HG02642 (cell line): ENCODE measurements around the gene EIF3A.
A peak's percentile ranks its signal among the peaks of the same experiment; 100 is the strongest.
"Not testable (repeated sequence)": the region's sequence is repeated elsewhere in the genome, so short reads cannot be mapped to it uniquely, and the experiment has no call there.

Source experiments
- ATAC-seq: cut with Tn5 transposase; IDR thresholded peaks from one replicate; pipeline ENCODE4 v1.9.1; 2021; ENCODE audit warnings: mild to moderate bottlenecking; ENCODE audit not compliant: unreplicated experiment, poor library complexity

EIF3A gene

DNA sequence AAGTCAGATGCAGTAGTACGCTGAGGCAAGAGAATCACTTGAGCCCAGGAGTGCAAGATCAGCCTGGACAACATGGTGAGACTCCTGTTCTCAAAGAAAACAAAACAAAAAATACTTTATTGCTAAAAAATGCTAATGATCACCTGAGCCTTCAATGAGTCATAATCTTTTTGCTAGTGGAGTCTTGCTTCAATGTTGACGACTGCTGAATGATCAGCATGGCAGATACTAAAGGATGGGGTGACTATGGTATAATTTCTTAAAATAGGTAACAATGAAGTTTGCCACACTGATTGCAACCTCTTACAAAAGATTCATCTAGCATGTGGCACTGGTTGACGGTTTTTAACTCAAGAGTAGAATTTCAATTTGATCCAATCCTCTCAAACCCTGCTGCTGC, 28.8 kb downstream of the EIF3A start:
- ATAC-seq = no peak

DNA sequence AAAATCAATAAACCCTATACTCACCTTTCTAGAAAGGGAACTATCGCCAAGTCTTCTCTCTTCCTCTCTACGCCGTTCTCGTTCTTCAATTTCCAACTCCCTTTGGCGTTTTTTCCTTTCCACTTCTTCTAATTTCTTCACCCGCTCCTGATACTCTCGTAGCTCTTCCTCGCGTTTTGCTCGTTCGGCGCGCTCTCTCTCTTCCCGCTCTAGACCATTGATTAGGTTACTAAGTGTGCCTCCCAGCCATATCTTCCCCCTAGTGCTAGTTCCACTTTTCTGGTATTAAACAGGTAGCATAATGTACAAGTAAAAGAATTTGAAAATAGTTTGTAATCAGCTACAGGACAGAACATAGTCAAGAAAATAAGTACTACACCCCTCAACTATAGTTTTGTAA, 30.8 kb downstream of the EIF3A start:
- no peak for ATAC-seq

DNA sequence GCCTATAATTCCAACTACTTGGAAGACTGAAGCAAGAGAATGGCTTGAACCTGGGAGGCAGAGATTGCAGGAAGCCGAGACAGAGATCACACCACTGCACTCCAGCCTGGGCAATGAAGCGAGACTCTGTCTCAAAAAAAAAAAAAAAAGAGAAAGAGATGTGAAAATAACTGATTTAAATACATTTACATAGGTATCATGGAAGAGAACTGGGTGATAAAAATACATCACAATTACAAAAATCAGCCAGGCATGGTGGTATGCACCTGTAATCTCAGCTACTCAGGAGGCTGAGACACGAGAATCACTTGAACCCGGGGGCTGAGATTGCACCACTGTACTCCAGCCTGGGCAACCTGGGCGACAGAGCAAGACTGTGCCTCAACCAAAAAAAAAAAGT, 31.3 kb downstream of the EIF3A start:
- ATAC-seq = no peak

DNA sequence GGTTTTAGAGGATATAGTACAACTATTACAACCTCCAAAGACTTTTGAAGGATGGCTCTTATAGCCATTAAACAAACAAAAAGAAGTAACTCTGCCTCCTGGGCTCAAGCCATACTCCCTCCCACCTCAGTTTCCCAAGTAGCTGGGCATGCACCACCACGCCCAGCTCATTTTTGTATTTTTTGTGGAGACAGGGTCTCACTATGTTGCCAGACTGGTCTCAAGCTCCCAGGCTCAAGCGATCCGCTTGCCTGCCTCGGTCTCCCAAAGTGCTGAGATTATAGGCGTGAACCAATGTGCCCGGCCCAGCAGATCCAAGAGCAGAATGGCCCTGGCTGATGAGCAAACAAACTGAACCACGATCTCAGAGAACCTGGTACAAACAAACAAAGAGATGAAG, 35.1 kb downstream of the EIF3A start:
- ATAC-seq = no peak

DNA sequence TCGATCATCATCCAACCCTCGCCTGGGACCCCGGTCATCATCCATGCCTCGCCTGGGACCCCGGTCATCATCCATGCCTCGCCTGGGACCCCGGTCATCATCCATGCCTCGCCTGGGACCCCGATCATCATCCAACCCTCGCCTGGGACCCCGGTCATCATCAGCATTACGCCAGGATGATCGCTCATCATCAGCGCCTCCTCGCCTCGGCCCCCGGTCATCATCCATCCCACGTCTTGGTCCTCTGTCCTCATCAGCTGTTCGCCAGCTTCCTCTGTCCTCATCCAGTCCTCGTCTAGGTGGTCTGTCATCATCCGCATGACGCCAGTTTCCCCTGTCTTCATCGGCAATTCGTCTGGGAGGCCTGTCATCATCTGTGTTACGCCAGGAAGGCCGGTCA, 38.4 kb downstream of the EIF3A start:
- ATAC-seq = no peak

DNA sequence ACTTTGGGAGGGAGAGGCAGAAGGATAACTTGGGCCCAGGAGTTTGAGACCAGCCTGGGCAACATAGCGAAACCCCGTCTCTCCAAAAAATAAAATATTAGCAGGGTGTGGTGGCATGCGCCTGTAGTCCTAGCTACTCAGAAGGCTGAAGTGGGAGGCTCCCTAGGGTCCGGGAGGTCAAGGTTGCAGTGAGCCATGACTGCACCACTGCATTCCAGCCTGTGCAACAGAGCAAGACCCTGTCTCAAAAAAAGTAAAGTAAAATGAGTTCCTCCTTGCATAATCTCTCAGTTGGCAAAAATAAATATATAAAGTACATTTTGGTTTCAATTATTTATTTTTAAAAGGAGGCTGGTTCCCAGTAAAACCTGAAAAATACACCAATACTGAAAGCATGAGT, 39.3 kb downstream of the EIF3A start:
- no peak for ATAC-seq

DNA sequence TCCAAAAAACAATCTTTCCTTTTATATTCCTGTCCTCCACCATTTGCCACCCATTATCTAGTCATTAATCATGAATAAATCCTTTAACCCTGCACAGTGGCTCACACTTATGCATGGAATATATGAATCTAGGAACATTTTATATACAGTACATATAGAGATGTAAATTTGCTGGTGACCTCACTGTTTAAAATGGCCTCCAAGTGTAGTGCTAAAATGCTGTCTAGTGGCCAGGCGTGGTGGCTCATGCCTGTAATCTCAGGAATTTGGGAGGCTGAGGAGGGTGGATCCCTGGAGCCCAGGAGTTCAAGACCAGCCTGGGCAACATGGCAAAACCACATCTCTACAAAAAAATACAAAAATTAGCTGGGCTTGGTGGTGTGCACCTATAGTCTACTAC, 41.5 kb downstream of the EIF3A start:
- ATAC-seq = no peak

DNA sequence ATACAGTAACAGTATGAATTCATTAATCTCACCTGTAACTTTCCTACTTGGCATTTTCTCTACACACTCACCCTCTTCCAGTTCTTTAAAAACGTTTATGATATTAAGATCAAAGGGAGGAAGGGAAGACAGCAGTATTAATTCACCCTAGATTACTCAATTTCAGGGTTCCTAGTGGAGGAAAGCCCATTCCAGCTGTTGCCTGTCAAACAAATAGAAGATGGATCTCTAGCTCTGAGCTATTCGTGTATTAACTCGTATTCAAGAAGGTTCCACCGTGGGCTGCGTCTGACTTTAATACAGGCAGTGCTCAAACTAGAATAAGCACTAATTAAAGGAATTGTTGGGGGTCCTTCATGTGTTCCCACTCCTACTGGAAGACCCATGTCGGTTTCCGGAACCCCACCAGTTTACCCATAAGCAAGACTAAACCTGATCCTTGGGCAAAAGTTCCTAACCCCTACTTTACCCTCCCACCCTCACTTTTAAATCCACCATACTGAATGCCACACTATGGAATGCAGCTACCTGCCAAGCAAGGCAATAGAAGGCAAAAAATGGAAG, 49.0 kb downstream of the EIF3A start:
- ATAC-seq = no peak

DNA sequence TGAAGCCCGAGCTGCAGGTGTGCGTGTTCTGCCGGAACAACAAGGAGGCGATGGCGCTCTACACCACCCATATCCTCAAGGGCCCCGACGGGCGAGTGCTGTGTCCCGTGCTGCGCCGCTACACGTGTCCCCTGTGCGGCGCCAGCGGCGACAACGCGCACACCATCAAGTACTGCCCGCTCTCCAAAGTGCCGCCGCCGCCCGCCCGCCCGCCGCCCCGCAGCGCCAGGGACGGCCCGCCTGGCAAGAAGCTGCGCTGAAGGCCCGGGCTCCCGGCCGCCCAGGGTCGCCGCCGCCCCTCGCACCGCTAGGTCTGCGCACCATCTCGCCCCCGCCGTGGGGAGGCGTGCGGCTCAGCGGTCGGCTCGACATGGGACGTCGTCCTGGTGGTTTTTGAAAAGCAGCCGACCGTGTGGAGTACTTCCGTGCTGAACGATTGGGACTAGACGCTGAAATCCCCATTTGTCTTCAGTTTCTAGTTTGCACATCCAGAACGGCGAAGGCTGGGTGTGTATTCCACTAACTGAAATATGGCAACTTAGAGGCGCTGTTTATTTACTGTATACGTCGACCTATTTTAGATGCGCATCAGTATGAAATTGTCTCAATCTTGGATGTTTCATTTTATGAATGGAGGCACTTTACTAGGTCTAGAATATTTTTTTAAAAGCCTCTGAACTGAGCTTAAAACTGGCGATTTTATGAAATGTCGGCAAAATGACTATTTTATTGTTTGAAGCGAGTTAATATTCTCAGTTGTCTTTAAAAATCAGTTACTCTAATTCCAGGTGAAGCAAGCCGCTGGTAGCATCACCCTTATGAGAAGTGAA, 50.0 kb downstream of the EIF3A start:
- ATAC-seq = peak; percentile 55

DNA sequence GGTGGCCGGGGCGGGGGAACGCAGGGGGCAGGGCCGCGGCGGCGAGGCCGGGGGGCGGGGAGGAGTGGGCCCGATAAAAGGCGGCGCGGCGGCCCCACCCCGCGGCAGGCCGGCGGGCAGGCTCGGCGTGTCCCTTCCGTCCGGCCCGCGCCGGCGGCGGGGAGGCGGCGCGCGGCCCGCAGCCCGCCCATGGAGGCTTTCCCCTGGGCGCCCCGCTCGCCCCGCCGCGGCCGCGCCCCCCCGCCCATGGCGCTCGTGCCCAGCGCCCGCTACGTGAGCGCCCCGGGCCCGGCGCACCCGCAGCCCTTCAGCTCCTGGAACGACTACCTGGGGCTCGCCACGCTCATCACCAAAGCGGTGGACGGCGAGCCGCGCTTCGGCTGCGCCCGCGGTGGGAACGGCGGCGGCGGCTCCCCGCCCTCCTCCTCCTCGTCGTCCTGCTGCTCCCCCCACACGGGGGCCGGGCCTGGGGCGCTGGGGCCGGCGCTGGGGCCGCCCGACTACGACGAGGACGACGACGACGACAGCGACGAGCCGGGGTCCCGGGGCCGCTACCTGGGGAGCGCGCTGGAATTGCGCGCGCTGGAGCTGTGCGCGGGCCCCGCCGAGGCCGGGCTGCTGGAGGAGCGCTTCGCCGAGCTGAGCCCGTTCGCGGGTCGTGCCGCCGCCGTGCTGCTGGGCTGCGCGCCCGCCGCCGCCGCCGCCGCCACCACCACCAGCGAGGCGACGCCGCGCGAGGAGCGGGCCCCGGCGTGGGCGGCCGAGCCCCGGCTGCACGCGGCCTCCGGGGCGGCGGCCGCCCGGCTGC, 50.8 kb downstream of the EIF3A start, which contains the start of gene NANOS1:
TSS of gene NANOS1 (plus strand) at position 102 of the 808 bp plus-strand sequence. CDS start at position 190, 88 bp downstream.
- peak; percentile 25 for ATAC-seq

DNA sequence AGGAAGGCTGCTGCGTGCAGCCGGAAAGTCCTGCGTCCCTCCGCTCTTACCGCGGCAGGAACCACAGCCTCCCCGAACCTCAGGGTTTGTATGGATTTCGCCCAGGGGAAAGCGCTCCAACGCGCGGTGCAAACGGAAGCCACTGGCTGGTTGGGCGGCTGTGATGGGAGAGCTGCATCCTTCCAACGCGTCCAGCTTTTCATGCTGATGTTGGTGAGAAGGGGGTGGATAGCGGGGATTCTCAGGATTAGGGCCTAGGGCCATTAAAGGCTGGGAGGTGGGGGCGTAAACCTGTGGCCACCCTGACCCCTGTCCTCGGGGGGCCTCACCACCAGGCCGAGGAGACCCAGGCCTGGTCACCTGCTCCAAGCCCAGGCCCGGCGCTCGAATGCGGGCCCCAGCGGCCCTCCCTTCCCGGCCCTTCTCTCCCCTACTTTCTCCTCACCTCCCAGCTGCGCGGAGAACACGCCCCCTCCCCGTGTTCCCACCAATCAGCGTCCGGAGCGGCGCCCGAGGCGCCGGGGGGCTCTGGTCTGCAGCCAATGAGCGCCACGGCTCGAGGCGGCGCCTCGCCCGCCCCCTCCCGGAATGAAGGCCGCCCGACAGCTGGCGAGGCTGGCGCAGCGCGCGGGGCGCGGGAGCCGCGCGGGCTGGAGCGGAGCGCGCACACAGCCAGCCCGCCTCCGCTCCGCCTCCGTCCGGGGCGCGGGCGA, 51.6 kb downstream of the EIF3A start:
- ATAC-seq = peak; percentile 71

DNA sequence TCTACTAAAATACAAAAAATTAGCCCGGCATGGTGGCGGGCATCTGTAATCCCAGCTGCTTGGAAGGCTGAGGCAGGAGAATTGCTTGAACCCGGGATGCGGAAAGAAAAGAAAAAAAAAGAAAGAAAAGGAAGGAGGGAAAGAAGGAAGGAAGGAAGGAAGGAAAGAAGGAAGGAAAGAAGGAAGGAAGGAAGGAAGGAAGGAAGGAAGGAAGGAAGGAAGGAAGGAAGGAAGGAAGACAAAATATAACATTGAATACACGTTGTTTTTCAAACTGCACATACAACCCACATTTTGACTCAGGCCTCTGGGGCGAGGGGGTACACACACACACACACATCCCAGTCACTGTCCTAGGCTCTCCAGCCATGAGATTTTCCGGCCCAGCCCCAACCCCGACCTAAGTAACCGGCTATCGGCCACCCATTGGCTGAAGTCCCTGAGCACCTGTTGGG, 52.1 kb downstream of the EIF3A start:
- not testable (repeated sequence) for ATAC-seq

DNA sequence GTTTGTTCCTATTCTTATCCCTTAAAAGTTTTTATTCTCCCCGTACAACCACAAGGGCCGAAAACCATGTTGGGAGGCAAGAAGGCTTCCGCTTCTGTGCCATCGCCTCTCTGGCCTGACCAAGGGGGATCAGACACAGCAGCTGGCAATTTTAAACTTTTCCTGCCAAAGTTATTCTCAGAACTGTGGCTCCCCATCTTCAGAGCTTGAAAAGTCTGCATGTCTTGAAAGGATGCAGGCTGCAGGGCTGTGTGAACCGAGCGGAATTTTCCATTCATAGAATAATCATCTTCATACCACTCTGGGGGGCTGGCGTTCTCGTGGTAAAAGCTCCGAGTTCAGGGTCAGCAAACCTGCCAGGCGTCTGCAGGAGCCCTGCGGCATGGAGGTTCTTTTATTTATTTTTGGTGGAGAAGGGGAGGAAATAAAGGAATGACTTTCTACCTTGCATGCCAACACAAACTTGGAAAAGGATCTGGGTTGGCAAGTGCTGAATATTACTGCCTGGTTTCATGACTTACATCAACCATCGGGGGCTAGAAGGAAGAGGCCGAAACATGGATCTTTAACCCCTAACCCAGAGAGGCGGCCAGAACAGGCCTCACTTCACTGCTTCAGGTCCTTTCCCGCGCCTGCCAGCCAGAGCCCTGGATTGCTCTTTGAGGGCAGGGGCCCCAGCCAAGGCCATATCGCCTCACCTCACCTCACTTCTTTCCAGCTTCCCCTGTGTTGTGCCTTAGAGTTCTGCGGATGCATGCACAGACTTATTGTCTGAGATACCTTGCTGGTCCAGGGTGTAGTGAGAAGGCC, 54.1 kb downstream of the EIF3A start:
- no peak for ATAC-seq

DNA sequence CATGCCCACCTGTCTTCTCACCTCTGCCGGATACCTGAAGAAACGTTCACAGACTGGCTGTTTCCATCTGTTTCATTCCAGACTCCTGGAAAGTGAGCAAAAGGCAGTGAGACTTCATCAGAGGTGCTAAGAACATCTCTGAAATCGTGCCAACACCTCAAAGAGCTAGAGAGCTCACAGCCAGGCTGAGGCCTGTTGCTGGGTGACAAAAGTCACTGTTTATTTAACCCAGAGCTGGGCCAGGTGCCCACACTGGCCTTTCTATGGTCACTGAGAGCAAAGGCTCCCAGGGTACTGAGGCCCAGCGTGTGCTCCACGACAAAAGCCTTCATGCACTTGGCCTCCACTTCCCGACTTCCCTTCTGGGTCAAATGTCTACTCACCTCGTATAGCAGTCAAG, 54.8 kb downstream of the EIF3A start:
- ATAC-seq = no peak

DNA sequence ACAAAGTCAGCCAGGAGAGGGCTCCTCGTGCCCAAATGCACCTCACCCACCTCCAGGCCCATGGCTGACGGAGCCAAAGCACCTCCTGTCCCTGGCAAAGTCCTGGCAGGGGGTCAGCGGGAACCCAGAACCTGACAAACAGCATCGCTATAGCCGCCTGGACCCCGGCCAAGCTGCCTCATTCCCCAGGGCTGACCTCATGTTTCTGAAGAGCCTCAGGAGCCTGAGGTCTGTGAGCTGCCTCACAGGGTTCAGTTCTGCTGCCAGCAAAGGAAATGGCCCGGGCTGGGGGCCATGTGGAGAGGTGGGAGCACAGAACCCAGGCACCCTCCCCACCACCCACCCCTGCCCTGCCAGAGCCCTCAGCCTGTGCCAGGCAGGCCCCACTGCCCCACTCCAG, 55.3 kb downstream of the EIF3A start:
- ATAC-seq = no peak

DNA sequence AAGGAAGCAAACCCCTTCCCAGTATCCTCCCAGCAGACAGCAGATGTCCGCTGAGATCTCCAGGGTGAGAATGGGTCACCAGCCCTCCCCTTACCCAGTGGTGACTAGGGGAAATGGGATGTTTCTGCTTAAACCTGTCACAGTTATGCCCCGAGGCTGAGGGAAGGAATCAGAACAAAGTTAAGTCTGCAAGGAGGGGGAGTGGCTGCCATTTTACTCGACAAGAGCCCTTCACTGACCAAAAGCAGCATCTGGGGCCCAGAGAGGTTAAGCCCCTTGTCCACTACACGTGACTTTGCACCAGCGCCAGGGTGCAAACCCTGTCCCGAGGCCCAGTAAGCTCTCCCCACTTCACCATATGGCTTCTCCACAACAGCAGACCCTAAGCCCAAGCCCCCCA, 55.7 kb downstream of the EIF3A start:
- no peak for ATAC-seq

DNA sequence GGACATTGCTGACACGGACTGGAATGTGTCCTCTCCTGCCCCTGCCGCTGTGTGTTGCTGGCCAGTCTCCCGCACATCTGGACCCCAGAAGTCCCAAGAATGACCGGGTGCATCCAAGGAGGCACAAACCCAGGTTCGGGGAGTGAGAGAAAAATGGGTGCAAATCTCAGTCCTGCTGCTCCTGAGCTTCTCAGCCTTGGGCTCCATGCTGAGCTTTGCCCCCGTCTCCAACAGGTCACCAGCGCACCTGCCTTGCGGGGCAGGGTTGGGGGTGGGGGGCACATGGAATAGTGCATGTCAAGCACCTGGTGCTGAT, 57.1 kb downstream of the EIF3A start:
- no peak for ATAC-seq

DNA sequence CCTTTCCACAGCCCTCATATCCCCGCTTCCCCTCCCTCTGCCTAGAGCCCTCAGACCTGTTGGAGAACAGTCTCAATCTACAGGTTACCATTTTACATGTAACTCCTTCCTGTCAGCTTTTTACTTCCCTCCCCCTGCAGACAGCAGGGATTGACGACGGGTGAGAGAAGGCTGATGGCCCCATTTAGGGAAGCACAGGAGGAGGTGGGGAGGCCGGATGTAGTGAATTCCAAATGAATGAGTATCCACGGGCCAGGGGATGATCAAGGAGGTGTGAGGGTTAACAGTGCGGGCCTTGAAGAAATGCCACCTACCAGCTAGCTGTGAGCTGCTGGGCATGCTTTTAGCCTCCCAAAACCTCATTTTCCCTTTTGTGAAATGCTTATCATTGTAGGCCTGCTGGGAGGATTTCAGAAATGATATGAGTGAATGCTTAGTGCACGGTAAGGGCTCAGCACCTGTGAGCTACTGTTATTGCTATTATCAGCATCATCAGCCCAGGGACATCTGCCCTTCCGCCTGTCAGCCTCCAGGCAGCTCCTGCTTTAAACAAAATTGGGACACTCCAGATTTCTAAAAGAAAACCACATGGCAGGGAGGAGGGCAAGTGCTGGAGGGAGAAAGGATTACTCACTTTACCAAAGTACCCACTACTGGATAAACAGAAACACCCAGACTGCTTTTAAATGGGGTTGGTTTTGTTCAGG, 57.6 kb downstream of the EIF3A start:
- no peak for ATAC-seq

DNA sequence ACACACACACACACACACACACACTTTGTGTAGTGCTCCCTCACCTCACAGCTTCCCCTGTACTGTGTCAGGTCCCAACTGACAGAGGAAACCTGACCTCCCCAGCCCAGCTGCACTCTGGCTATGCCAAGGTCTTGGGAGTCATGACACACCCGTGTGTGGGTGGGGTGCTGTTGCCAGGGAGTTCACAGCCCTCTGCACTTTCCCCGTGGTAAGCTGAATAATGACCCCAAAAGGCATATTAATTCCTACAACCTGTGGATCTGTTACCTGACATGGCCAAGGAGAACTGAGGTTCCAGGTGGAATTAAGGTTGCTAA, 60.0 kb downstream of the EIF3A start:
- ATAC-seq = no peak

DNA sequence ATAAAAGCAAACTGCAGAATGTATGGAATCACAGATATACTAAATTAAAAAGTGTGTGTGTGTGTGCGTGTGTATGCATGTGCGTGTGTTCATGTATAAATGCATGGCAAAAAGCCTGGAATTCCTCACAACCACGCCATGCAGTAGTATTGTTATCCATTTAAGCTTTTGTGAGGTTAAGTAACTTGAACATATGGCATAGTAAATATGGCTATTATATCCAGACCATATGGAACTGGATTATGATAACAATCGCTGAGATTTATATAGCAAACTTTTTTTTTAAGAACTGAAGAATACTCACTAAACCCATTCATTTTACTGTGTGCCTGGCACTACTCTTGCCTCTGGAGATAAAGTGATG, 73.4 kb downstream of the EIF3A start:
- ATAC-seq = no peak
